ENCODE results near the gene TCEANC2.

TCEANC2 gene

GRCh38 chr1:54153535-54154439 is 100.4 kb downstream of the TCEANC2 start:
- DNase-seq (ENCODE audit: low read depth): no peak
- no peak overlapping the region for H3K4me3 ChIP-seq (ENCODE audit: low read depth, low read length)

More at GRCh38 chr1:54153535-54154439, 100.4 kb downstream of the TCEANC2 start:
- no peak for TF ChIP-seq CTCF (IDR thresholded peaks at IDR 0.05; ENCODE audit: low read depth, low read length, missing control alignments)

All from GM12864 (cell line).